GM19455 (cell line): ENCODE results near the gene KDM3B.
A peak's percentile ranks its signal among the peaks of the same experiment; 100 is the strongest.
"Not testable (repeated sequence)": the region's sequence is repeated elsewhere in the genome, so short reads cannot be mapped to it uniquely, and the experiment has no call there.

ENCODE experiments used
- ATAC-seq: cut with Tn5 transposase; IDR thresholded peaks from one replicate; pipeline ENCODE4 v1.9.1; 2021; ENCODE audit not compliant: unreplicated experiment

The KDM3B gene

GRCh38 chr5:138350563-138350890, 2.0 kb upstream of the KDM3B start:
- no peak for ATAC-seq

DNA sequence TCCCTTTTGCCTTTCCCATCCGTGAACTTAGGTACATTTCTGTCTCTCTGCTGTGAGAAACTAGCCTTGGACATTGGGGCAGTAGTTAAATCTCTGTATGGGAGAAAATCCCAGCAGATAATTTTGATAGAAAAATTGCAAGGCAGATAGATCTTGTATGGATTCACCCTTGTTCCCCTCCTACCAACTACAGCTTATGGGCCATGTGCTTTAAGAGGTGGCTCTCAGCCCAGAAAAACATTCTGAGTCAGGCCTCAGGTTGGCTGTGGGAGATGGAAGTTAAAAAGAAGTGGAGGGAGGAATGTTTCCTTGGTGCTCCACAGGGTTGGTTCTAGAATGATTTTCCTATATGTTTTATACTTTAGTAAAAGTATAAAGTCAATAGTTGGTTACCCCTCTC, 1.4 kb upstream of the KDM3B start:
- ATAC-seq: no peak

- ATAC-seq: no peak
Observed at GRCh38 chr5:138351517-138351916, 968 bp upstream of the KDM3B start.

- ATAC-seq: peak; percentile 44
Observed at GRCh38 chr5:138352722-138353559, 456 bp downstream of the KDM3B start.

GRCh38 chr5:138353560-138354080, 1.1 kb downstream of the KDM3B start:
- ATAC-seq: no peak

GRCh38 chr5:138354387-138354786, 1.9 kb downstream of the KDM3B start:
- ATAC-seq: no peak

DNA sequence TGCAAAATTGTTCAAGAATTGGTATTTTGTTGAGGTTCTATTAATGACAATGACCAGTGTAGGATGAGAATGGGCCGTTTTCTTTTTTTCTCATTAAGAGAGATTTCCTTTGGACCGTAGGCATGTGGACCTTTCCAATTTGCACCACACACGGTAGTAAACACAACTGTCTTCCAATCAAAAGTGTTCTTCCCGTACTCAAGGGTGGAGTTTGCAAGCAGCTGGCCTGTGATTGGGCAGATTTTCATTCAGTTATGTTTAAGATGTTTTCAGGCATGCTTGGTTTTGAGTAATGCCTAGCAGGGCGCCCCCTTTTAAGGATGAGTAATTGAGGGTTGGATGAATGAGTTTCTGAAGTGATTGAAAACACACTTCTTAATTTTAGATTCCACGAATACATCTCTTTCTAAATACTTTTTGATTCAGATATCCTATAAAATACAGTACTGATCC, 2.5 kb downstream of the KDM3B start:
- ATAC-seq: peak; percentile 36

GRCh38 chr5:138359621-138360020, 7.1 kb downstream of the KDM3B start:
- ATAC-seq: no peak

DNA sequence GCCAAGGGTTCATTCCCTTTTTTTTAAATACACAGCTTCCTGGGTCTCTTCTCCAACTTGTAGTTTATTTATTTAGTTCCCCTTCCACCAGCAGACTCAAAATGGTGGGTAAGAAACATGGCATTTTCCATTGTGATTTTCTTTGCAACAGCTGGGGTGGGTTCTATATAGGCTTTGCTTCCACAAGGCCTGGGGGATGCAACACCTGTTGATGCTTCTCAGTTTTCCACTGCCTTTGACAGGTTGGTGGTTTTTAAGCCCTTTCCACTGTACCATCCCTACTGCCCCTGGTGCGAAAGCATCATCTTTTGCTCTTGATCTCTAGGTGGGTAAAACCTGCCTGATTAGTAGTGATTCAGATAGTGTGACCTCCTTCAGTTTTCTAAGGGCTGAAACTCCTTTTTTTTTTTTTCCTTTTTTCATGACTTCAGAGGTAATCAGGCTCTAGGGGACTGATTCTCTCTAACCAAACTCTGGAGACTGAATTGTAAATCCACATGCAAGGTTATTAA, 8.5 kb downstream of the KDM3B start:
- ATAC-seq: no peak

DNA sequence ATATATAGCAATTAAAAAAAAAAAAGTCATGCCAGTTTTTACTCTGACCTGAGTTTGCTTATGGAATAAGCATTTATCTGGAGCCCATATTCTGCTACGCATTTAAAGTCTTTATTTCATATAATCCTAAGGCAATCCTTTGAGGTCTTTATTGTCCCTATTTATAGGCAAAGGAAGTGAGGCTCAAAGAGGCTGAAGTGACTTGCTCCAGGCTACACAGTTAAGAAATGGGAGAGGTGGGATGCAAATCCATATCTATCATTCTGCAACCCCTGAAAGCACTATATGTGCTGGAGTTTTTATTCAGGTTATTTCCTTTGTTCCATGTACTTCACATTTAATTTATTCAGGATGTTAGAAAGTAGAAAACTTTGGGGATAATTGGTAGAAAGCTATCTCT, 12.1 kb downstream of the KDM3B start:
- ATAC-seq: no peak

GRCh38 chr5:138366632-138367382, 14.3 kb downstream of the KDM3B start:
- no peak for ATAC-seq

DNA sequence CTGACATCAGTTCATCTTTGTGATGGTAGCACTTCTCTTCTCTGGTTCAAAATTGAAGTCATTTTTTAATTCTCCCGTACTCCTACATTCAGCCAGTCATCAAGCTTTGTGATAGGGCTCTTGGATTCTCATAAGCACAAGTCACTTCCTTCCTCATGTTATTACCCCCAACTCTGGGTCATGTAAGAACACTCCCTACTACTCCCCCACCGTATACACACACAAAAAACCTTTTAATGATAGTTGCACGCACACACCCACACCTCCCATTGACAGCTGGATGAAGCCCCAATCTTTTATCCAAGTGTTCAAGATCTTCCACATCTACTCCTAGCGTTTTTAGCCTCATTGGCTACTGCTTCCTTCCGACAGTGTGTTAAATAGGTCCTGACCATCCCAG, 16.8 kb downstream of the KDM3B start:
- no peak for ATAC-seq

DNA sequence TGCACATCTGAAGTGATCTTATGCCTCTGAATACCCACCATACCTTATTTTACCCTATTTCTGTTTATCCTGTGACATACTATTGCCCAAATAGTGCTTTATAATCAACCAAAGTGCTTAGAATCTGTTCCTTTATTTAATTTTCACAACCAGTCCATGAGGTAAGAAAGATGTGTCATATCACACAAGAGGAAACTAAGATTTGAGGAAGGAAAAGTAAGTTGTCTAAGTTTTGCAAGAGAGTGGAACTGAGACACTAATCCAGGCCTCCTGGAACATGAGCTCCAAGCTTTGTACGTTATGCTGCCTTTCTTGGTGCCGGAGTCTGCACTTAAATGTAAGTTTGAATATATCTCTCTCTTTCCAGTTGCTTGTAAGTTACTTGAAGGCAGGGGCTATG, 17.2 kb downstream of the KDM3B start:
- ATAC-seq: no peak

DNA sequence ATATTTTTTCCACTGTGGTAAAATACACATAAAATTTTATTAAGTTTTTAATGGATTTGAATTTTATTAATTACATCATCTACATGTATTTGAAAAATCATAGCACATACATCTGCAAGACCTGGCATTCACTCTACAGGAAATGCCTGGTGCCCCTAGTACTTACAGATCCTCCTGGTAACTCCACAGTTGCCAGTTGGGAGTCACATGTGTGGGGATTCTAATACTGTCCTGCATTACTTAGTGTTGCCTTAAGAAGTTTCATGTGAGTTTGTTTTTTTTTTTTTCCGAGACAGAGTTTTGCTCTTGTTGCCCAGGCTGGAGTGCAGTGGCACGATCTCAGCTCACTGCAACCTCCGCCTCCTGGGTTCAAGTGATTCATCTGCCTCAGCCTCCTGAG, 18.1 kb downstream of the KDM3B start:
- no peak for ATAC-seq

- ATAC-seq: no peak
Observed at GRCh38 chr5:138371454-138371853, 19.0 kb downstream of the KDM3B start.

DNA sequence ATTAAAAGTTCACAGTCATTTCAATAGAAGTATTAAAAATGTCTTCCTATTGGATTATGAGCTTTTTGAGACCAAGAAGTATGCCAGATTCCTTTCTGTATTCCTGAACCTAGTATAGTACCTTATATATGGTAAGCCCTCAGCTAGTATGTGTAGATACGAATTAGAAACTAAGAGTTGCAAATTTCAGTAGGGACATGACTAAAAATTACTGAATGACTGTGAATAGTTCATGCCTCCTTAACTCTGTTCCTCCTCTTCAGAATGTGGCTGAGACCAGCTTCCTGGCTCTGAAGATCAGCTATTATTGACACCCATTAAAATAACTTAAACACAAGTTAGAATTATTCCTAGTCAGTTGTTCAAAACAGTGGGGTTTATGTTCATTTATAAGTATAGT, 19.7 kb downstream of the KDM3B start:
- ATAC-seq: peak; percentile 73

- no peak for ATAC-seq
Observed at GRCh38 chr5:138372653-138373052, 20.2 kb downstream of the KDM3B start.

DNA sequence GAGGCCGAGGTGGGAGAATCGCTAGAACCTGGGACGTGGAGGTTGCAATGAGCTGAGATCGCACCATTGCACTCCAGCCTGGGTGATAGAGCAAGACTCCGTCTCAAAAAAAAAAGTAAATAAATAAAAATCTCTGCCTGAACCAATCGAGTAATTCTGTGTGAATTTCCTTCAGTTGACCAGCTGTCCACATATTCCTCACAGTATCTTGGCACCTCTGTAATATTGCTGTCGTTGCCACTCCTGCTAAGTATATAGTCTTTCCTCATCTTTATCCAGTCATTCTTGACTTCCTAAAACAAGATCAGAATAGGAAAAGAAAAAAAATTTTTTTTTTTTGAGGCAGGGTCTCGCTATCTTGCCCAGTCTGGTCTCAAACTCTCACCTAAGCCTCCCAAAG, 29.9 kb downstream of the KDM3B start:
- no peak for ATAC-seq

GRCh38 chr5:138385660-138386059, 33.2 kb downstream of the KDM3B start:
- ATAC-seq: no peak

- no peak for ATAC-seq
Observed at GRCh38 chr5:138386290-138386689, 33.8 kb downstream of the KDM3B start.

- no peak for ATAC-seq
Observed at GRCh38 chr5:138389332-138389731, 36.8 kb downstream of the KDM3B start.

GRCh38 chr5:138389911-138390310, 37.4 kb downstream of the KDM3B start:
- not testable (repeated sequence) for ATAC-seq
